Astrocyte of the spinal cord (primary cell): ENCODE measurements around the gene SCAP.

Source experiments
- DNase-seq: peaks from one replicate; pipeline ENCODE4 v3.0.0; 2011; ENCODE audit warnings: low read depth, low spot score
- H3K4me3 ChIP-seq: 2 replicates; pipeline ENCODE4 v1.5.1; 2011; ENCODE audit warnings: low read depth, mild to moderate bottlenecking, low read length, moderate library complexity
- in situ Hi-C: cut with HindIII; loops from 2 replicates; pipeline ENCODE4 v1.10.0; 2017; ENCODE audit warnings: low sequenced_read_pairs
- TF ChIP-seq, protein P1 (sequence below): IDR thresholded peaks from 2 replicates; pipeline ENCODE4 v1.5.1; 2012; ENCODE audit warnings: low read depth, mild to moderate bottlenecking, low read length, inconsistent platforms

The SCAP gene

DNA sequence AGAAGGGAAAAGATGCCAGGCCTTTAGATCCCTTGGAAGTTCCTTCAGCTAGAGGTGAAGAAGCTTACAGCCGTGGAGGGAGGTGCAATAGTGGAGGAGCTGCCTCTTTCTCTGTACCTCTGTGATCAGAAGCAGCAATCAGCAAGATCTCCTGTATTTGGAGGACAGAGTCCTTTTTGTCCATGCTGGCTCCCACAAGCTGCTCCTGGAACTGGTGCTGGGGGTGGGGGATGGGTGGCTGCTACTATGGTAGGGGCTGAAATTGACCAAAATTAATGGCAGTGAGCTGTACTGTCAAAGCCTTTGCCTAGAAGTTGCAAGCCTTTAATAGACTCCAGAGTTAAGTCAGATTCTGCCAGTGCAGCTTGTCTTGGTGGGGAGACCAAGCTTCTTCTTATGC, 76.7 kb downstream of the SCAP start:
- in situ Hi-C loops, result no loop called here
- no peak for DNase-seq
- H3K4me3 ChIP-seq, result no peak overlapping the region
- TF ChIP-seq, protein P1, sequence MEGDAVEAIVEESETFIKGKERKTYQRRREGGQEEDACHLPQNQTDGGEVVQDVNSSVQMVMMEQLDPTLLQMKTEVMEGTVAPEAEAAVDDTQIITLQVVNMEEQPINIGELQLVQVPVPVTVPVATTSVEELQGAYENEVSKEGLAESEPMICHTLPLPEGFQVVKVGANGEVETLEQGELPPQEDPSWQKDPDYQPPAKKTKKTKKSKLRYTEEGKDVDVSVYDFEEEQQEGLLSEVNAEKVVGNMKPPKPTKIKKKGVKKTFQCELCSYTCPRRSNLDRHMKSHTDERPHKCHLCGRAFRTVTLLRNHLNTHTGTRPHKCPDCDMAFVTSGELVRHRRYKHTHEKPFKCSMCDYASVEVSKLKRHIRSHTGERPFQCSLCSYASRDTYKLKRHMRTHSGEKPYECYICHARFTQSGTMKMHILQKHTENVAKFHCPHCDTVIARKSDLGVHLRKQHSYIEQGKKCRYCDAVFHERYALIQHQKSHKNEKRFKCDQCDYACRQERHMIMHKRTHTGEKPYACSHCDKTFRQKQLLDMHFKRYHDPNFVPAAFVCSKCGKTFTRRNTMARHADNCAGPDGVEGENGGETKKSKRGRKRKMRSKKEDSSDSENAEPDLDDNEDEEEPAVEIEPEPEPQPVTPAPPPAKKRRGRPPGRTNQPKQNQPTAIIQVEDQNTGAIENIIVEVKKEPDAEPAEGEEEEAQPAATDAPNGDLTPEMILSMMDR, result no peak

DNA sequence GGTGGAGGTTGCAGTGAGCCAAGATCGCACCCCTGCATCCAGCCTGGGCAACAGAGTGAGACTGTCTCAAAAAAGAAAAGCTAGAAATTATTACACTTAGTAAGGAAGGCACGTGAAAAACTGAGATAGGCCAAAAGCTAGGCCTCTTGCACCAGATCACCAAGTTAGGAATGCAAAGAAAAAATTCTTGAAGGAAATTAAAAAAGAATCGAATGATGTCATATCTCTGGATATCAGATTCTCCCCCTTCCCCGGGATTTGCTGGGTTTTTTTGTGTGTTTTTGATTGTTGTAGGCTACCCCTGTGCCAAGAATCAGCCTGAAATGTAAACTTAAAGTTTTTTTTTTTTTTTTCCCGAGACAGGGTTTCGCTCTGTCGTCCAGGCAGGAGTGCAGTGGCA, 77.5 kb downstream of the SCAP start:
- no peak overlapping the region for H3K4me3 ChIP-seq
- in situ Hi-C loops, result no loop called here
- TF ChIP-seq, protein P1, result no peak
- no peak for DNase-seq

DNA sequence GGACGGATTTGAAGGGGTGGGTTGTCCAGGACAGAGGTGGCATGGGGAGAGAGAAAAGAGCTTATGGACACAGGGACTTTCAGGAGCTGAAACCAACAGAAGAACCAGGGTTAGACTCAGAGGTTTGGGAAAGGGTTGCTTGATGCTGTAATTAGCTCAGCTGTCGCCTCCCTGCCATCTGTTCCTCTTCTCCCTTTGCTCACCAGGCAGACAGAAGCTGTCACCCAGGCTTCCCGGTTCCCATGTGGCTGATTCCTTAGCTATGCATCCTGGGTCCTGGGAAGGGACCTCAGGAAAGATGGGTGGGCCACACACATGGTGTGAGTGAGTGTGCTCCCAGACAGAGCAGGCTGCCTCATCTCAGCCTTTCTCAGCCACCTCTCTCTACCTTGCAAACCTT, 80.9 kb downstream of the SCAP start:
- in situ Hi-C loops, result no loop called here
- H3K4me3 ChIP-seq, result no peak overlapping the region
- TF ChIP-seq, protein P1, result no peak
- DNase-seq, result no peak

DNA sequence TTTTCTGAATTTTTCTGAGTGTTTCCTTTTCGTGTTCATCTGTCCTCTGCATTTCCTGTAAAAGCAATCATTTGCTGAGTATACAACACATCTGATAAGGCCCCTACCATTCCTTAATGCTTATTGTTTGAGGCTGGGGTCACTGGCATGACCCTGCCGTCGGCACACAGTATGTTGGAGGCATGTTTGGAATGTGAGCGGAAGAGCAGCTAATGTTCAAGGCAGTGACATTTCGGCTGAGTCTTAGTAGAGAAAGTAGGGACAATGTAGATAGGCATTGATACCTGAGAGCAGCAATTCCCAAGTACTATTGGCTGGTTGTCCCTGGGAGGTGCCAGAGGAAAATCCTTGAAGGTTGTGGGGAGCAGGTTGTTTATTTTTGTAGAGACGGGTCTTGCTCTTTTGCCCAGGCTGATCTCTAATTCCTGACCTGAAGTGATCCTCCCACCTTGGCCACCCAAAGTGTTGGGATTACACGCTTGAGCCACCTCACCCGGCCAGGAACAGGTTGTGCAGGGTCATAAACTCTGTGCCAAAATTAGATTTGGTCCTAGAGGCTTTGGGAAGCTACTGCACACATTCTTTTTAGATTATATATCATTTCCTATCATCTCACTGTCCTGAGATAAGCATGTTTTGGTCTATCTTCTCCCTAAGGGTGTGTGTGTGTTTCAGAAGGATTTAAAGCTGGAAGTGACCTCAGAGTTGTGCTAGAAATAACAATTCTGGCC, 81.4 kb downstream of the SCAP start:
- TF ChIP-seq, protein P1, result no peak
- in situ Hi-C loops, result no loop called here
- no peak for DNase-seq
- no peak overlapping the region for H3K4me3 ChIP-seq

DNA sequence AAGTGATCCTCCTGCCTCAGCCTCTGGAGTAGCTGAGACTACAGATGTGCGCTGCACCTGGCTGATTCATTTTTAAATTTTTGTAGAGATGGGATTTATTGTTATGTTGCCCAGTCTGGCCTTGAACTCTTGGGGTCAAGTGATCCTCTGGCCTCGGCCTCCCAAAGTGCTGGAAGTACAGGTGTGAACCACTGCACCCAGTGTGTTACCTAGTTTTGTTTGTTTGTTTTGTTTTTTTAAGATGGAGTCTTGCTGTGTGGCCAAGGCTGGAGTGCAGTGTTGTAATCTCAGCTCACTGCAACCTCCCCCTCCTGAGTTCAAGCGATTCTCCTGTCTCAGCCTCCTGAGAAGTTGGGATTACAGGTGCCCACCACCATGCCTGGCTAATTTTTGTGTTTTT, 82.8 kb downstream of the SCAP start:
- in situ Hi-C loops, result no loop called here
- TF ChIP-seq, protein P1, result no peak
- DNase-seq, result no peak
- H3K4me3 ChIP-seq, result no peak overlapping the region

- in situ Hi-C loops, result no loop called here
- TF ChIP-seq, protein P1, result no peak
- no peak overlapping the region for H3K4me3 ChIP-seq
- DNase-seq, result no peak
These were observed 89.9 kb downstream of the SCAP start for GRCh38 chr3:47385796-47386195.
